T-helper 22 cell (primary cell): ENCODE results near the gene PLXND1.
A peak's percentile ranks its signal among the peaks of the same experiment; 100 is the strongest.

Experiments used
- DNase-seq: peaks from one replicate; pipeline ENCODE4 v3.0.0-alpha.2; 2020; ENCODE audit warnings: low read depth

PLXND1 gene

GRCh38 chr3:129582799-129583198, 23.7 kb downstream of the PLXND1 start:
- DNase-seq, result no peak

GRCh38 chr3:129581623-129582022, 24.9 kb downstream of the PLXND1 start:
- DNase-seq, result no peak

GRCh38 chr3:129579991-129580390, 26.5 kb downstream of the PLXND1 start:
- DNase-seq, result no peak

- no peak for DNase-seq
These were observed 28.3 kb downstream of the PLXND1 start for GRCh38 chr3:129577925-129578786.

GRCh38 chr3:129577366-129577765, 29.1 kb downstream of the PLXND1 start:
- no peak for DNase-seq

- DNase-seq, result peak; percentile 67
These were observed 29.7 kb downstream of the PLXND1 start for GRCh38 chr3:129576514-129577352.

GRCh38 chr3:129575997-129576384, 30.5 kb downstream of the PLXND1 start:
- no peak for DNase-seq

GRCh38 chr3:129575233-129575996, 31.1 kb downstream of the PLXND1 start:
- DNase-seq, result no peak

GRCh38 chr3:129574206-129574605, 32.3 kb downstream of the PLXND1 start:
- no peak for DNase-seq

GRCh38 chr3:129573493-129573892, 33.0 kb downstream of the PLXND1 start:
- no peak for DNase-seq

- DNase-seq, result no peak
These were observed 33.9 kb downstream of the PLXND1 start for GRCh38 chr3:129572603-129573002.

- DNase-seq, result no peak
These were observed 34.6 kb downstream of the PLXND1 start for GRCh38 chr3:129571605-129572547.

- no peak for DNase-seq
These were observed 36.6 kb downstream of the PLXND1 start for GRCh38 chr3:129569856-129570255.

GRCh38 chr3:129567939-129568338, 38.5 kb downstream of the PLXND1 start:
- DNase-seq, result no peak

- no peak for DNase-seq
These were observed 39.2 kb downstream of the PLXND1 start for GRCh38 chr3:129567176-129567705.

GRCh38 chr3:129565902-129566301, 40.6 kb downstream of the PLXND1 start:
- DNase-seq, result no peak

GRCh38 chr3:129564981-129565644, 41.4 kb downstream of the PLXND1 start:
- no peak for DNase-seq

GRCh38 chr3:129563850-129564535, 42.5 kb downstream of the PLXND1 start:
- no peak for DNase-seq

GRCh38 chr3:129563332-129563731, 43.1 kb downstream of the PLXND1 start:
- DNase-seq, result no peak

GRCh38 chr3:129562803-129563202, 43.7 kb downstream of the PLXND1 start:
- DNase-seq, result no peak
